ENCODE measurements around the gene BRD7.

Gene BRD7

GRCh38 chr16:50310308-50311133 is 58.3 kb downstream of the BRD7 start:
- no peak for DNase-seq
- in situ Hi-C loops (cut with MboI; ENCODE audit: low pct_unique_long_range_greater_than_20kb, low sequenced_read_pairs), result no loop called here

GRCh38 chr16:50309527-50310307 is 59.1 kb downstream of the BRD7 start:
- DNase-seq, result no peak
- in situ Hi-C loops (cut with MboI; ENCODE audit: low pct_unique_long_range_greater_than_20kb, low sequenced_read_pairs), result no loop called here

GRCh38 chr16:50309156-50309526 is 59.6 kb downstream of the BRD7 start:
- DNase-seq, result no peak
- in situ Hi-C loops (cut with MboI; ENCODE audit: low pct_unique_long_range_greater_than_20kb, low sequenced_read_pairs), result no loop called here

- in situ Hi-C loops (cut with MboI; ENCODE audit: low pct_unique_long_range_greater_than_20kb, low sequenced_read_pairs), result no loop called here
- DNase-seq, result no peak
Observed at GRCh38 chr16:50308237-50308965, 60.4 kb downstream of the BRD7 start.

- in situ Hi-C loops (cut with MboI; ENCODE audit: low pct_unique_long_range_greater_than_20kb, low sequenced_read_pairs), result no loop called here
- DNase-seq, result no peak
Observed at GRCh38 chr16:50306287-50306686, 62.5 kb downstream of the BRD7 start.

GRCh38 chr16:50305441-50306061 is 63.2 kb downstream of the BRD7 start:
- DNase-seq, result no peak
- in situ Hi-C loops (cut with MboI; ENCODE audit: low pct_unique_long_range_greater_than_20kb, low sequenced_read_pairs), result no loop called here

GRCh38 chr16:50304467-50305440 is 64.0 kb downstream of the BRD7 start:
- no peak for DNase-seq
- in situ Hi-C loops (cut with MboI; ENCODE audit: low pct_unique_long_range_greater_than_20kb, low sequenced_read_pairs), result no loop called here

GRCh38 chr16:50303605-50304466 is 65.0 kb downstream of the BRD7 start:
- DNase-seq, result no peak
- in situ Hi-C loops (cut with MboI; ENCODE audit: low pct_unique_long_range_greater_than_20kb, low sequenced_read_pairs), result no loop called here

GRCh38 chr16:50303041-50303604 is 65.7 kb downstream of the BRD7 start:
- no peak for DNase-seq
- in situ Hi-C loops (cut with MboI; ENCODE audit: low pct_unique_long_range_greater_than_20kb, low sequenced_read_pairs), result no loop called here

GRCh38 chr16:50302472-50303005 is 66.2 kb downstream of the BRD7 start:
- in situ Hi-C loops (cut with MboI; ENCODE audit: low pct_unique_long_range_greater_than_20kb, low sequenced_read_pairs), result no loop called here
- DNase-seq, result no peak

- in situ Hi-C loops (cut with MboI; ENCODE audit: low pct_unique_long_range_greater_than_20kb, low sequenced_read_pairs), result no loop called here
- DNase-seq, result no peak
Observed at GRCh38 chr16:50301626-50302471, 66.9 kb downstream of the BRD7 start.

GRCh38 chr16:50300942-50301625 is 67.7 kb downstream of the BRD7 start:
- in situ Hi-C loops (cut with MboI; ENCODE audit: low pct_unique_long_range_greater_than_20kb, low sequenced_read_pairs), result no loop called here
- DNase-seq, result no peak

GRCh38 chr16:50299508-50300105 is 69.2 kb downstream of the BRD7 start:
- DNase-seq, result no peak
- in situ Hi-C loops (cut with MboI; ENCODE audit: low pct_unique_long_range_greater_than_20kb, low sequenced_read_pairs), result no loop called here

GRCh38 chr16:50298591-50299507 is 69.9 kb downstream of the BRD7 start:
- no peak for DNase-seq
- in situ Hi-C loops (cut with MboI; ENCODE audit: low pct_unique_long_range_greater_than_20kb, low sequenced_read_pairs), result no loop called here

Measured in KBM-7 (cell line).